Activated CD4-positive, alpha-beta T cell treated with anti-CD3 and anti-CD28 coated beads for 24 hours (primary cell): ENCODE results near the gene SAV1.
"Not testable (repeated sequence)": the region's sequence is repeated elsewhere in the genome, so short reads cannot be mapped to it uniquely, and the experiment has no call there.

Experiments used
- DNase-seq, 2 donors: peaks; one replicate each; pipeline ENCODE4 v3.0.0-alpha.2; 2020; ENCODE audit warnings: low read depth in 2 of 2

SAV1 gene

DNA sequence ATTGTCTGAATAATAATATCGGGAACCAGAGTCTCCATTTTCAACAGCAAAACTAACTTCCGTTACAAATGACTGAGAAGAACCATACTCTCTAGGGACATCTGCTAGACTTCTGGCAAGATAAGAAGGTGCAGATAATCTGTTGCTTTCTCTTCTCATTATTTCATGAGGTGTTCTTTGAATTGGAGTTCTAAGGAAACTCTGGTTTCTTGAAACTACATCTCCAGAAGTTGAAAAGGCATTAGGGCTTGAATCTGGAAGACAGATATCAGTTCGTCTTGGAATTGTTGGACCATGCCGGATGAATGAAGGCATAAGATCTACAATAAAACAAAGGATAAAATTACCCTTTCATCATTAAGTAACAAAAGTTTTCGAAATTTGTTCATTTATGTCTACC, 2.8 kb downstream of the SAV1 start:
- not testable (repeated sequence) for DNase-seq

DNA sequence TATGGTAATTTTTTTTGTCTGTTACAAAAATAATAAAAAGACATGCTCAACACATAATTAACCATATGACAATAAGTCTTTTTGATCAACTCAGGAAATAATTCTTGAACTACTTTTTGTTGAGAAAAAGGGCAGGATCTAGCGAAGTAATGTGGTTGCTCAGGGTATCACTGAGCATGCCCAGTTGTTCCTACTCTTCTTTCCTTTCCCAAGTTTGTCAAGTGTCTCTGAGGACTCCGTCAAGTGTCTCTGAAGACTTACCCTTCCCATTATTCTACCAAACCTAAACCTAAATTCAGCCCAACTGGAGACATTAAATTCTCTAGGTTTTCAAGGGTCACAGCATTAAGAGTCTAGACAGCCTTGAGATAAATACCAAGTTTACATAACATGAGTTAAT, 3.5 kb downstream of the SAV1 start:
- DNase-seq = not testable (repeated sequence)

DNA sequence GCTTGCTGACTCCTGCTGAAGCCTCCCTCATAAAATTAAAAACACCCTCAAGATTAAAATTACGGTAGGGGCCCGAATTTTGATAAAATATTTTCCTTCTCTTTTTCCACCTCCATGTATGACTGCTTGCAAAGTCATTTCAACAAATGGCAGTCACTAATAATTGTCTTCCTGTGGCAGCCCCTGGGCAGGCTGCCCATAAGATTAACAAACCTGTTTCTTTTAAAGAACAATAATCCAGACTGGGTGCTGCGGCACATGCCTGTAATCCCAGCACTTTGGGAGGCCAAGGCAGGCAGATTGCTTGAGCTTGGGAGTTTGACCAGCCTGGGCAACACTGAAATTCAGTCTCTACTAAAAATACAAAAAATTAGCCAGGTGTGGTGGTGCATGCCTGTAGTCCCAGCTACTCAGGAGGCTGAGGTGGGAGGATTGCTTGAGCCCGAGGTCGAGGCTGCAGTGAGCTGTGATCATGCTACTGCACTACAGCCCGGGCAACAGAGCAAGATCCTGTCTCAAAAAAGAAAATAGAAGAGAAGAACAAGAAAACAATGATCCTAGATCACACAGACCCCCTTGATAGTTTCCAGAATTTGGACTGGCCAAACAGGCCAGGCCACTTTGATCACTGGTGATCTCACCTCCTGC, 8.7 kb downstream of the SAV1 start:
- no peak for DNase-seq

DNA sequence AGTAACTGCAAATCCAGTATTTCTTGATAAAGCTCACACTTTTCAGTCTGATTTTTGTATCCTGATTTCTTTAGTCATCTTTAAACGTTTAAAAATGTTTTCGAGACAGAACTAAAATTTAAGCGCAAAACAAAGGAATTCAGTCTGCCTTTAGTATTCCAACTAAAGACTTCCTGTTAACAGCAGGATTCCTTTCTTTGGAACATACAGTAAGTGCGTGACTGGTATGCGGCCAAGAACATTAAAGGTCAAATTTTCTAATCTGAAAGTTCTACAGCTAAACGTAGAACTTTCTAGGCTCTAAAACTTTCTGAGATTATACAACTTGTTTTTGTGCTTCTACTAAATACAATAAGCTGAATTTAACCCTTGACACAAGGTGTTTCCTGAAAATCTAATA, 9.9 kb downstream of the SAV1 start:
- DNase-seq = no peak

DNA sequence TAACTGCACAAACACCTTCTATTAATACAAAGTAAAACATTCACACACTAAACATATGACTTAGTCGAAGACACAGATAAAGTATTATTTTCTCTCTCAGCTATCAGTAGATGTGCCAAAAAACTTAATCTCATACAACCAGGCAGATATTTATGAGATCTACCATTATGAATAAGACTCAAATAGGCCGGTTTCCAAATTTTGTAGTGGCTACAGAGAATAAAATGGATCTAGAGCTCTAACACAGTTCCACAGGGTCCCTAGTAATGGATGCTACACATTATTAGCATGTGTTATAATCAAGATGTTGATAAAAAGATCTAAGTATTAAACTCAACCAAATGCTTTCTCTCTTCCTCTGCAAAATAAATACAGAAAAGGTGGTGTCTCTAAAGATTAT, 10.4 kb downstream of the SAV1 start:
- DNase-seq = no peak

DNA sequence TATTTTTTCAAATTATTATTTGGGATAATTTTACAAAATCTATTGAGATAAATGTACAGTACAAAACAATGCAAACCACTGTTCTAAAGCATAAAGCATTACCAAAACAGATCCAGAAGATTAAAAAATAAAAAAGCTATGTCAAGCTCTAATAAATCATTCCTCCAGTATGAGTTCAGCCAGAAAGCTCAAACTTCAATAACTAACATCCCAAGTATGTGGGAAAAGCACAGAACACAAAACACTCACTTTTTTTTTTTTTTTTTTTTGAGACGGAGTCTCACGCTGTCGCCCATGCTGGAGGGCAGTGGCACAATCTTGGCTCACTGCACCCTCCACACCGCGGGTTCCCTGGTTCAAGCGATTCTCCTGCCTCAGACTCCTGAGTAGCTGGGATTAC, 11.3 kb downstream of the SAV1 start:
- no peak for DNase-seq

DNA sequence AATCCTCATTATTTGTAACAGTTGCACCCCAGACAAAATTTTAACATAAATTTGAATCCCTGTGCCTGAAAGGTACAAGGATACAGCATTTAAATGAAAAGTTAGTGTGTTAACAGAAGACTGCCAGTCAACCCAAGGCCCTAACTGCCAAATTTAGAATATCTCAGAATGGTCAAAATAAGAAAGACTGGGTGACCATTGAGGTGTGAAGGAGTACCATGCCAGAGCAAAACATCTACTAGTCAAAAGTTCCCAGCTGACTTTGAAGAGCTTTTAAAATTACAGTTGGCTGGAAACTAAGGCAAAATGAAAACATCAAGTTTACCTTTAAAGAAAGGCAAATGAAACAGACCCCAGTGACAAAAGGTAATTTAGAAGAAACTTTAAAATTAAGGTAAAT, 18.4 kb downstream of the SAV1 start:
- no peak for DNase-seq

DNA sequence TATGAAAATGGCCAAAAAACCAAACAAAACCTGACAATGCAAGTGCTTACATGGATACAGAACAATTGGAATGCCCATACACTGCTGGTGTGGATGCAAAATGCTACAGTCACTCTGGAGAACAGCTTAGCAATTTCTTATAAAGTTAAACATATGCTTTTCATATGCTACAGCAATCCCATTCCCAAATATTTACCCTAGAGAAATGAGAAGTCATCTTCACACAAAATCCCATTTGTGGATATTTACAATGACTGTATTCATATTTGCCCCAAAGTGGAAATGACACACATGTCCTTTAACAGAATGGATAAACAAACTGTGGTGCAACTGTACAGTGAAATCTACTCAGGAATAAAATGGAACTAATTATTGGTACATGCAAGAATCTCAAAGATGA, 20.4 kb downstream of the SAV1 start:
- no peak for DNase-seq

DNA sequence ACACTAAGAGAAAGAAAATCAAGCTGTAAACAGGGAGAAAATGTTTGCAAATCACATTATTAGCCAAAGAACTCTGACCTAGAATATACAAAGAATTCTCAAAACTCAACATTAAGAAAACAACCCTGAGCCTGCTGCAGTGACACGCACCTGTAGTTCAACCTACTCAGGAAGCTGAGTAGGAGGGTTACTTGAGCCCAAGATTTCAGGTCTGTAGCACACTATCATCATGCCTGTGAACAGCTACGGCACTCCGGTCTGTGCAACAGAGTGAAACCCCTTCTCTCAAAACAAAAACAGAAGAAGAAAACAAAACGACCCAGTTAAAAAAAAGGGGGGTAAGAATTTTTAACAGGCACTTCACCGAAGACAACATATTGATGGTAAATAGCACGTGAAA, 20.8 kb downstream of the SAV1 start:
- no peak for DNase-seq

DNA sequence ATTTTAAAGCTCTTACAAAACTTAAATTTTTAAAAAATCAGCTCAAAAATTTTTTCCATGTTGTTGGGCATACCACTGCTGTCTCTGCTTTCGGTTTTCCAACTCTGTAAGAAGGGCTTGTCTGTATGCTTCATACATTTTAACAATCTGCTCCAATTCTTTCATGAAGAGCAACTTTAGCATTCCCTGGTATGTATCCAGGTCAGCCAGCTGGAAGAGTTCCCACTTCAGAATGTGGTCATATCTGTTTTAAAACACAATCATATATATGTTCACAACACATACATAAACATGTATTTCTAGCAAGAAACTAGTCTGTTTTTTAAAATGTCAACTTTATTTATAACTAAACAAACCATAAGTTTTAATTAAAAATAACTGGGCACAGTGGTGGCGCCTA, 33.0 kb downstream of the SAV1 start:
- no peak for DNase-seq

DNA sequence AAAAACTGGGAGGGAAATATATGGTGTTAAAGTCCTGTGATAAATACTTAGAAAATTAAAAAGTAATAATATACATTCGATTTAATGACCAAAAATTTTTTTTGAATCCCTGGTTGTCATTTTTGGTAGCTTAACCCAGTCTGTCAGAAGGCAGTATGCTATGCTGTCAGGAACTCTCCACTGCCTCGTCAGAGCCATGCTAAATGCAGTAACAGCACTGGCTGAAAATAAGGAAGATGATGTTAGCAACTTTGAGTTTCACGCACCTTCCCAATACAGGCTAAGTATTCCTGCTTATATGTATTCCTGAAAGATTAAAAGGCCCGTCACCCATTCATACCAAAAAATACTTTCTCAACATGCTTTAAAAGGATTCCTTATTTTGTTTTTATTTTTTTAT, 34.2 kb downstream of the SAV1 start:
- DNase-seq = no peak

DNA sequence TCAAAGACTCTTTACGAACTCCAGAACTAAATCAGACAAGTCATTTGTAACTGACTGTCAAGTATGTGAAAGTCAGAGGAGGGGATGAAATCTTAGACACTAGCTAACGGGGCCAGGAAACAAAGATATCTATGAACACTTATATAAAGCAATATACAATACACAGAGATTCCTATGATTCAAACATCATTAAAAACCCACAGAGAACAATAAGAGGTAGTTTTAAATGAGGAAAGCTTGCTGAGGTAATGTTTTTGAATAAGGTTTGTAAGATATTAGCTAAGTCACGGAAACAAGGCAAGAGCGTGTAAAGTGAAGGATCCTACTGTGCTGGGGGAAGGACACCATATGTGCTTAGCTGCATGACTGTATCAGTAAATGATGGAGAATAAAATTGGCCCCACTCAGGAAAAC, 36.7 kb downstream of the SAV1 start:
- DNase-seq = no peak

DNA sequence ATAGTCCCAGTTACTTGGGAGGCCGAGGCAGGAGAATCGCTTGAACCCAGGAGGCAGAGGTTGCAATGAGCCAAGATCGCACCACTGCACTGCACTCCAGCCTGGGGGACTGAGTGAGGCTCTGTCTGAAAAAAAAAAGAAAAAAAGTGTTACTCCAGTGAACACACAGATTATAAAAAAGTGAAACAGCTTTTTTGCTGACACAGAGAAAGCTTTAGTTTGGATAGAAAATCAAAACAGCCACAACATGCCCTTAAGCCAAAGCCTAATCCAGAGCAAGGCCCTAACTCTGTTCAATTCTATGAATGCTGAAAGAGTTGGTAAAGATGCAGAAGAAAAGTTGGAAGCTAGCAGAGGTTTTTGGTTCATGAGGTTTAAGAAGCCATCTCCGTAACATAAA, 43.2 kb downstream of the SAV1 start:
- not testable (repeated sequence) for DNase-seq

DNA sequence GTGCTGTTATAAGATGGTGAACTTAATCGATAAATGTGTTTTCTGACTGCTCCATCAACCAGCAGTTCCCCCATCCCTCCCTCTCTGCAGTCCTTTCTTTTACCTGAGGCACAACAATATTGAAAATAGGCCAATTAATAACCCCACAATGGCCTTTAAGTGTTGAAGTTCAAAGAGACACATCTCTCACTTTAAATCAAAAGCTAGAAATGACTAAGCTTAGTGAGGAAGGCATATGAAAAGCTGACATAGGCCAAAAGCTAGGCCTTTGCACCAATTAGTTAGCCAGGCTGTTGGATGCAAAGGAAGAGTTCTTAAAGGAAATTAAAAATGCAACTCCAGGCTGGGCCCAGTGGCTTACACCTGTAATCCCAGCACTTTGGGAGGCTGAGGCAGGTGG, 43.7 kb downstream of the SAV1 start:
- DNase-seq = no peak

DNA sequence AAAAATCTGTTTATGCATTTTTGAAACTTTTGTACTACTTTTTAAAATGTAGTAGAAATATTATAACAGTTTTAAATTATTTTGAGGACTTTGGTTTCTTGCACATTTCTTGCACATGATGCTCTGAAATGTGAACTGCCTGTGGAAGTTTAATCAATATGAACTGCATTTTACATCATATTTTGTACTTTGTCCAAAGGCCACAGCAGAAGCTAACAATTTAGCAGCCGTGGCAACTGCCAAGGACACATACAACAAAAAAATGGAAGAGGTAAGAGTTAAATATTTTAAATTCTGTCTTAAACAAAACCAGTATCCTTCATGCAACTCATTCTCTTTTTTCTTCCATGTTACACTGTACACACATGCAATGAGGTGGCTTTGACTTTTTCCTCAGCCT, 45.1 kb downstream of the SAV1 start:
- no peak for DNase-seq

DNA sequence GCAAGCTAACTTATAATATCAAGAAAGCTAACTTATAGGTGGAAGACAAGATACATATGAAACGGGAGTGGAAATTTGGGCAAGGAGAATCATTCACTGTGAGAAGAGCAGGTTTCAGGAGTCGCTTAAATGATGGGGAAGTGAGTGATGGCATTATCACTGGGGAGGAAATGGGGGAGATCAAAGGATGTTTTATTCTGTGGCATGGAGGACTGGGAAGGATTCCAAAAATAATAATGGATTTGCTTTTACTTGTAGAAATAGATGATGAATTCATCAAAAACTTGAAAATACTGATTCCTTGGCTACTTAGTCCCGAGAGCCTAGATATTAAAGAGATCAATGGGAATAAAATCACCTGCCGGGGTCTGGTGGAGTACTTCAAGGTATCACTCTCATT, 47.8 kb downstream of the SAV1 start:
- DNase-seq = no peak

DNA sequence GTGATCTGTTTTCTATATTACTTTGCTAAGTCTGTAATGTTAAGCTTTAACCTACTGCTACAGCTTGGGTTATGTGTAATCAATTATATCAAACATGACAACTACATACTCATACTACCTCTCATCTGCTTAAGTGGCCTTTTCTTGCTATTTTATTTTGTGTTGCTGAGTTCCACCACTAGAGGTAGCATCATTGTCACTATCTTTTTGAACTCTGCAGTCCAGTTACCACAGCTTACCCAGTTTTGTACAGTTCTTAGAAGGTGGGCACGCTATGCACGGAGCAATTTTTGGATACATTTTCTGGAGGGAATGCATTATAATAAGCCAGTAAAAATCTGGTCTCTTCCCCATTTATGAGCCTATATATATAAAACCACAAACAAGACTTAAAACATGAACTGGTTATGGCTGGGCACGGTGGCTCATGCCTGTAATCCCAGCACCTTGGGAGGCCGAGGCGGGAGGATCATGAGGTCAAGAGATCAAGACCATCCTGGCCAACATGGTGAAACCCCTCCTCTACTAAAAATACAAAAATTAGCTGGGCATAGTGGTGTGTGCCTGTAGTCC, 48.5 kb downstream of the SAV1 start:
- no peak for DNase-seq

DNA sequence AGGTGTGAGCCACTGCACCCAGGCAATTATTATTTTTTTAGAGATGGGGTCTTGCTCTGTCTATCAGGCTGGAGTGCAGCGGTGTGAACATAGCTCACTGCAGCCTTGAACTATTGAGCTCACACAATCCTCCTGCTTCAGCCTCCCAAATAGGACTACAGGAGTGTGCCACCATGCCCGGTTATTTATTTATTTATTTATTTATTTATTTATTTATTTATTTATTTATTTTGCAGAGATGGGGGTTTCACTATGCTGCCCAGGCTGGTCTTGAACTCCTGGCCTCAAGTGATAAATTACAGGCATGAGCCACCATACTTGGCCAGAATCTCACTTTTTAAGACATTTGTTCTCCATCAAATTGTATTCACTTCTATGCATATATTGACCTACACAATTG, 51.8 kb downstream of the SAV1 start:
- no peak for DNase-seq

DNA sequence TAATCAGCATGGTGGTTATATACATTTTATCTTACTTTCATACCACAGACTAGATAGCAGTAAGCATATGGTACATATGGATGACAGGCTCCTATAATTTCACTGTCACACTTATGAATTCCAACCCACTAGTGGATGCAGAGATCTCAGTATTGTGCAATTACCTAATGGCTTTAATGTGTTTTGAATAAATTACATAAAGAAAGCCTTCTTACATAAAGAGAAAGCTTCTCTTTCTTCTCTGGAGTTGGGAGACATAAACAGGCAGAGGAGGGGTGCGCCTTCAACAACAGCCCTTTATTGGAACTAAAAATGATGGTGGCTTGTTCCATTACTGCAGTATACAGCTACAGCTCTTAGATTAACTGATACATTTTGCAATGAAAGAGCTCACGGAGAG, 52.6 kb downstream of the SAV1 start:
- DNase-seq = no peak

DNA sequence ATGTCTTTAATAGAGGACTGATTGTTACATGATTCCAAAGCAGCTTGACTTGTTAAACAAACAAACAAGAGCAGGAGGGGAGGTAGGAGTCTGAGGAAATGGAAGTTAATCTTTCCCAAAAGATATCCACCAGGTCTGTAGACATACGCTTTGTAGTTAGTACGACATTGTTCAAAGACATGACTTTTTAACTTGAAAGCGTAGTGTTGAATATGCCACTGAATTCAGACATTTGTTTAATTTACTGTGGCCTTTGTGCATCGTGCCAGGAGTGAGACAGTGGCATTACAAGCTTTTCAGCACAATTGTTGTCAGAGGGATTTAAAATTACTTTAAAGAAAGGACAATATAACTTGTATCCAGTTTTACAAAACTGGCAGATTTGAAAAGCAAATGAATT, 53.0 kb downstream of the SAV1 start:
- DNase-seq = no peak

DNA sequence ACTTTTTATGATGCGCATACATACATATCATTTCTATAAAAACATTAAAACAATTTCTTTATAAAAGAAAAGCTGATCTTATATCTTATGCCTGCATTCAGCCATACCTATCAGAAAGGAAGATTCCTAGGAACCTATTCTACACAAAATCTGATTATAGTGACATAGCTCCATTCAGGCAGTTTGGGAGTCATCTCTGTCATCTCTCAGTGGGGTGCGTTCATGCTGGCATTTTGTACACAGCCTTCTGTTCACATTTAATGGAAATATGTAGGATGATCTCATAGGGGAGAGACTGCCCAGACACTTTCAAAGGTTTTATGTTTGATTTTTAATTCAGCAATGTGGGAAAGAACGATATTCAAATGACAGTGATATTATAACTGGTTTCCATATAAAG, 55.3 kb downstream of the SAV1 start:
- no peak for DNase-seq

DNA sequence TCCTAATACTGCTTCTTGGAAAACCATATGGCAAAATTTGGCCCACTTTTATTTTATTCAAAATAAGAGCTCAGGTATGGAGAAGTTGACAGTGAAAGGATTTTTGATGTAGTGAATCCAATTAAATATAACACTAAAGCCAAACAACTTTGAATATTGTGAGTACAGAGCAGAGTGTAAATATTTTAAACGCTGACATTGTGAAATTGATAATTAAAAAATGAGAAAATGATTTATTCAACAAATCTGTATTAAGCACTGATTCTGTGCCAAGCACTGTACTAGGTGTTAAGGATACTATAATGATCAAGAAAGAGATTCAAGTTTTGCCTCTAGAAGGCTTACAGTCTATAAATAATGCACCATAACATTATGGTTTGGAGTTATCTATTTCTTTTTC, 57.6 kb downstream of the SAV1 start:
- DNase-seq = no peak

DNA sequence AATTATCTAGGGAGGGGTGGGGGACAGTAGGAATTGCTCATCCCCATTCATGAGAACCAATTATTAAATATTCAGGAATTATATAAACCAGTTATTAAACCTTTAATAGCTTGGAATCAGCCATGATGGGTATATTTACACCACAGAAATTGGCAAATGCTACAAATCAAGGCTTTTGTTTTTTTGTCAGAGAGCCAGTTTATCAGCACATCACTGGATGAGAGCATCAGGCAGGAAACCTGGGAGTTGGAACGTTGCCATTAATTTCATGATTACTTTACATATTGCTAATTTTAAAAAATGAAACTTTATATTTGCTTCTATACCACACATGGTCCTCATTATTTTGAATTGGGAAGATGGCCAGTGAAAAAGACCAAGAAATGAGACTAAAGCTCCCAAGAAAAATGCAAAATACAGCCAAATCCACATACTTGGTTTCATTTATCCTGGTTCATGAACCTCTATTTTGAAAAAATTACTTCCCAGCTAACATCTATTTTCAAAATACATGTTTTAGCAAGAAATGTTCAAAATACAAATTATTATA, 59.7 kb downstream of the SAV1 start:
- no peak for DNase-seq

DNA sequence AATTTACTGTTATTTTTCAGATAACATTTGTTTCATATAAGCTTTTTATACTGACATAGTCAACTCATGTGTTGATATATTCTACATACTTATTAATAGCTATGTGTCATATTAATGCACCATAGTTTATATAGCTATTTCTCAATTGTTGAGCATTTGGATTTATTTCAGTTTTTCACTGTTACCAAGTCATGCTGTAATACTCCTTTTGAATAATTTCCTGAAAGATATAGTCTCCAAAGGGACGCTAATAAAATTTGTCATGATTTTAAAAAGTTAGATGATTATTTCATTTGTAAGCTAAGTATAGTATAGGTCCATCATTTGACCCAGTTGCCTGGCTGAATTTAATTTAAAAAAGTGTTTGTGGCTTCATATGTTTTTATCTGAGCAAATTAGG, 60.3 kb downstream of the SAV1 start:
- DNase-seq = no peak
